Fibroblast of lung (primary cell): ENCODE results near the gene BMP4.

ENCODE experiments used
- CTCF ChIP-seq, 2 donors: IDR thresholded peaks in 1 of 2; conservative IDR thresholded peaks in 1 of 2; 1 replicate in 1 of 2; 2 replicates in 1 of 2; pipeline ENCODE4 v1.5.1; 2011 to 2012; ENCODE audit warnings: low read length in 2 of 2, control low read depth in 1 of 2, inconsistent platforms in 1 of 2, low read depth in 1 of 2, mild to moderate bottlenecking in 1 of 2
- EZH2 ChIP-seq: IDR thresholded peaks from 2 replicates; pipeline ENCODE4 v1.5.1; 2012; ENCODE audit warnings: low read length, control low read depth, mild to moderate bottlenecking; ENCODE audit errors: missing control alignments

- TF ChIP-seq CTCF (conservative IDR thresholded peaks at IDR 0.05 in 1 of 2, IDR thresholded peaks at IDR 0.05 in 1 of 2; ENCODE audit: low read depth in 1 of 2, low read length in 2 of 2) (no peak), EZH2 (no peak)
Observed at GRCh38 chr14:53950031-53950793, 6.4 kb downstream of the BMP4 start.
